ENCODE data around the gene UNC5B.

Gene UNC5B

GRCh38 chr10:71255808-71256660, 43.7 kb downstream of the UNC5B start:
- no peak for DNase-seq

GRCh38 chr10:71256661-71257318, 44.4 kb downstream of the UNC5B start:
- DNase-seq: no peak

GRCh38 chr10:71257319-71257997, 45.1 kb downstream of the UNC5B start:
- no peak for DNase-seq

GRCh38 chr10:71258046-71258445, 45.7 kb downstream of the UNC5B start:
- DNase-seq: no peak

- no peak for DNase-seq
These were observed 46.2 kb downstream of the UNC5B start for GRCh38 chr10:71258446-71259145.

GRCh38 chr10:71259282-71259681, 46.9 kb downstream of the UNC5B start:
- no peak for DNase-seq

- DNase-seq: no peak
These were observed 47.6 kb downstream of the UNC5B start for GRCh38 chr10:71259815-71260501.

GRCh38 chr10:71260622-71261325, 48.4 kb downstream of the UNC5B start:
- peak; percentile 96 for DNase-seq

- DNase-seq: peak; percentile 93
These were observed 49.7 kb downstream of the UNC5B start for GRCh38 chr10:71262027-71262426.

GRCh38 chr10:71262817-71263216, 50.4 kb downstream of the UNC5B start:
- DNase-seq: no peak

- DNase-seq: peak; percentile 95
These were observed 51.0 kb downstream of the UNC5B start for GRCh38 chr10:71263376-71263775.

GRCh38 chr10:71264345-71265200, 52.2 kb downstream of the UNC5B start:
- no peak for DNase-seq

GRCh38 chr10:71265201-71265575, 52.8 kb downstream of the UNC5B start:
- DNase-seq: no peak

- no peak for DNase-seq
These were observed 53.3 kb downstream of the UNC5B start for GRCh38 chr10:71265618-71266146.

GRCh38 chr10:71266147-71266917, 54.0 kb downstream of the UNC5B start:
- peak; percentile 85 for DNase-seq

- DNase-seq: no peak
These were observed 54.6 kb downstream of the UNC5B start for GRCh38 chr10:71266918-71267442.

- no peak for DNase-seq
These were observed 55.3 kb downstream of the UNC5B start for GRCh38 chr10:71267508-71268240.

GRCh38 chr10:71268247-71268691, 55.9 kb downstream of the UNC5B start:
- peak; percentile 80 for DNase-seq

- DNase-seq: no peak
These were observed 56.4 kb downstream of the UNC5B start for GRCh38 chr10:71268758-71269157.
